ENCODE results near the gene ITPR1.
A peak's percentile ranks its signal among the peaks of the same experiment; 100 is the strongest.

GRCh38 chr3:4584456-4585249 lies 91.5 kb downstream of the ITPR1 start:
- TF ChIP-seq, protein P1, sequence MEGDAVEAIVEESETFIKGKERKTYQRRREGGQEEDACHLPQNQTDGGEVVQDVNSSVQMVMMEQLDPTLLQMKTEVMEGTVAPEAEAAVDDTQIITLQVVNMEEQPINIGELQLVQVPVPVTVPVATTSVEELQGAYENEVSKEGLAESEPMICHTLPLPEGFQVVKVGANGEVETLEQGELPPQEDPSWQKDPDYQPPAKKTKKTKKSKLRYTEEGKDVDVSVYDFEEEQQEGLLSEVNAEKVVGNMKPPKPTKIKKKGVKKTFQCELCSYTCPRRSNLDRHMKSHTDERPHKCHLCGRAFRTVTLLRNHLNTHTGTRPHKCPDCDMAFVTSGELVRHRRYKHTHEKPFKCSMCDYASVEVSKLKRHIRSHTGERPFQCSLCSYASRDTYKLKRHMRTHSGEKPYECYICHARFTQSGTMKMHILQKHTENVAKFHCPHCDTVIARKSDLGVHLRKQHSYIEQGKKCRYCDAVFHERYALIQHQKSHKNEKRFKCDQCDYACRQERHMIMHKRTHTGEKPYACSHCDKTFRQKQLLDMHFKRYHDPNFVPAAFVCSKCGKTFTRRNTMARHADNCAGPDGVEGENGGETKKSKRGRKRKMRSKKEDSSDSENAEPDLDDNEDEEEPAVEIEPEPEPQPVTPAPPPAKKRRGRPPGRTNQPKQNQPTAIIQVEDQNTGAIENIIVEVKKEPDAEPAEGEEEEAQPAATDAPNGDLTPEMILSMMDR (IDR thresholded peaks at IDR 0.05): peak in 3 of 6 experiments; percentile 8 to 35 (median 28)
- TF ChIP-seq POLR2A (IDR thresholded peaks at IDR 0.05): no peak

All from thyroid gland (tissue), 4 donors.